ENCODE results near the gene DNAJC1.

GRCh38 chr10:21719502-21719901 lies 284.0 kb downstream of the DNAJC1 start:
- TF ChIP-seq CTCF (IDR thresholded peaks at IDR 0.05) (no peak), POLR2A (IDR thresholded peaks at IDR 0.05) (no peak)
